ENCODE measurements around the gene PLK5. TPM values are rescaled to one million over a fixed set of nuclear protein-coding genes. Genes with fewer than 3 reads are reported as not detected.

PLK5 gene
- total RNA-seq, 4 donors from 2014 or later, result 0.15 TPM; not detected in 3

- Histone ChIP-seq H3K4me1 (no peaks in the 10 kb centered on the region), H3K36me3 (peaks cover 0 to 81% of the 10 kb centered on the region in 2 donors), H3K27me3 (no peaks in the 10 kb centered on the region), H3K9me3 (no peaks in the 10 kb centered on the region), H3K4me3 (no peak overlapping the region), H3K27ac (no peak overlapping the region)
- WGBS, 2 donors (ENCODE audit: low coverage in 1 of 2), result 88 to 100% methylated on average over 2 to 4 of the region's 20 CpGs
- ATAC-seq, result no peak
- TF ChIP-seq POLR2A (IDR thresholded peaks at IDR 0.05), result no peak
- TF ChIP-seq EP300 (IDR thresholded peaks at IDR 0.05), result no peak
- TF ChIP-seq POLR2AphosphoS5 (IDR thresholded peaks at IDR 0.05), result no peak
- TF ChIP-seq, protein P1, sequence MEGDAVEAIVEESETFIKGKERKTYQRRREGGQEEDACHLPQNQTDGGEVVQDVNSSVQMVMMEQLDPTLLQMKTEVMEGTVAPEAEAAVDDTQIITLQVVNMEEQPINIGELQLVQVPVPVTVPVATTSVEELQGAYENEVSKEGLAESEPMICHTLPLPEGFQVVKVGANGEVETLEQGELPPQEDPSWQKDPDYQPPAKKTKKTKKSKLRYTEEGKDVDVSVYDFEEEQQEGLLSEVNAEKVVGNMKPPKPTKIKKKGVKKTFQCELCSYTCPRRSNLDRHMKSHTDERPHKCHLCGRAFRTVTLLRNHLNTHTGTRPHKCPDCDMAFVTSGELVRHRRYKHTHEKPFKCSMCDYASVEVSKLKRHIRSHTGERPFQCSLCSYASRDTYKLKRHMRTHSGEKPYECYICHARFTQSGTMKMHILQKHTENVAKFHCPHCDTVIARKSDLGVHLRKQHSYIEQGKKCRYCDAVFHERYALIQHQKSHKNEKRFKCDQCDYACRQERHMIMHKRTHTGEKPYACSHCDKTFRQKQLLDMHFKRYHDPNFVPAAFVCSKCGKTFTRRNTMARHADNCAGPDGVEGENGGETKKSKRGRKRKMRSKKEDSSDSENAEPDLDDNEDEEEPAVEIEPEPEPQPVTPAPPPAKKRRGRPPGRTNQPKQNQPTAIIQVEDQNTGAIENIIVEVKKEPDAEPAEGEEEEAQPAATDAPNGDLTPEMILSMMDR (IDR thresholded peaks at IDR 0.05), result no peak
These were observed 55.3 kb downstream of the PLK5 start for GRCh38 chr19:1579222-1579621.

- H3K4me1 ChIP-seq, result no peaks in the 10 kb centered on the region
- peaks cover 0 to 89% of the 10 kb centered on the region in 2 donors for H3K36me3 ChIP-seq
- ATAC-seq, result no peak
- no peak for TF ChIP-seq EP300 (IDR thresholded peaks at IDR 0.05)
- TF ChIP-seq POLR2AphosphoS5 (IDR thresholded peaks at IDR 0.05), result no peak
- TF ChIP-seq, protein P1 (IDR thresholded peaks at IDR 0.05), result no peak
- TF ChIP-seq POLR2A (IDR thresholded peaks at IDR 0.05), result no peak
- 90 to 100% methylated on average over 1 to 4 of the region's 20 CpGs for WGBS, 2 donors (ENCODE audit: low coverage in 1 of 2)
- no peaks in the 10 kb centered on the region for H3K27me3 ChIP-seq
- H3K27ac ChIP-seq, result no peak overlapping the region
- H3K9me3 ChIP-seq, result no peaks in the 10 kb centered on the region
- H3K4me3 ChIP-seq, result no peak overlapping the region
These were observed 56.5 kb downstream of the PLK5 start for GRCh38 chr19:1580382-1580781.

GRCh38 chr19:1580957-1581356 lies 57.1 kb downstream of the PLK5 start:
- Histone ChIP-seq H3K27ac (no peak overlapping the region), H3K4me3 (no peak overlapping the region), H3K36me3 (peaks cover 0 to 89% of the 10 kb centered on the region in 2 donors), H3K4me1 (no peaks in the 10 kb centered on the region), H3K9me3 (no peaks in the 10 kb centered on the region), H3K27me3 (no peaks in the 10 kb centered on the region)
- 93% methylated on average over 3 of the region's 22 CpGs; no CpG with 5 or more reads in 1 of the 2 donors for WGBS, 2 donors (ENCODE audit: low coverage in 1 of 2)
- TF ChIP-seq EP300 (IDR thresholded peaks at IDR 0.05) (no peak), POLR2A (IDR thresholded peaks at IDR 0.05) (no peak), POLR2AphosphoS5 (IDR thresholded peaks at IDR 0.05) (no peak)
- TF ChIP-seq, protein P1 (IDR thresholded peaks at IDR 0.05), result no peak
- ATAC-seq, result no peak

DNA sequence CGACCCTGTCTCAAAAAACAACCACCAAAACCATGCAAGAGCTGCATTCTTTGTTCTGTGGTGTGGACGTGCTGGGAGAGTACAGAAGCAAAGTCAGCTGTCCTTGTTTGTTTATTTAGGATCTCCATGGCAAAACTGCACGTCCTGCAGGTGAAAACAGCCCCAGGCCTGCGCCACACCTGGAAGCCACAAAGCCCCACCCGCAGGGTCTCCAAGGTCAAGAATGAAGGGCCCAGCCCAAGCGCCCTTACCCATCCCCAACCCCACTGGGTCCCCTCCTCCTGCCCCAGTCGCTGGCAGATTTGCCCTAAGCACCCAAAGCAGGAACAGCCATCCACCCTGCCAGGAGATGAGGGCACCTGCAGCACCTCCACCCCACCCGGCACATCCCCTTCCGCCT lies 58.3 kb downstream of the PLK5 start:
- no peak for ATAC-seq
- H3K9me3 ChIP-seq, result no peaks in the 10 kb centered on the region
- no CpG with 5 or more reads among the region's 9 CpGs for WGBS, 2 donors (ENCODE audit: low coverage in 1 of 2)
- H3K4me3 ChIP-seq, result no peak overlapping the region
- TF ChIP-seq, protein P1 (IDR thresholded peaks at IDR 0.05), result no peak
- TF ChIP-seq EP300 (IDR thresholded peaks at IDR 0.05) (no peak), POLR2AphosphoS5 (IDR thresholded peaks at IDR 0.05) (no peak), POLR2A (IDR thresholded peaks at IDR 0.05) (no peak)
- H3K27me3 ChIP-seq, result no peaks in the 10 kb centered on the region
- H3K4me1 ChIP-seq, result no peaks in the 10 kb centered on the region
- no peak overlapping the region for H3K27ac ChIP-seq
- H3K36me3 ChIP-seq, result peaks cover 0 to 76% of the 10 kb centered on the region in 2 donors

DNA sequence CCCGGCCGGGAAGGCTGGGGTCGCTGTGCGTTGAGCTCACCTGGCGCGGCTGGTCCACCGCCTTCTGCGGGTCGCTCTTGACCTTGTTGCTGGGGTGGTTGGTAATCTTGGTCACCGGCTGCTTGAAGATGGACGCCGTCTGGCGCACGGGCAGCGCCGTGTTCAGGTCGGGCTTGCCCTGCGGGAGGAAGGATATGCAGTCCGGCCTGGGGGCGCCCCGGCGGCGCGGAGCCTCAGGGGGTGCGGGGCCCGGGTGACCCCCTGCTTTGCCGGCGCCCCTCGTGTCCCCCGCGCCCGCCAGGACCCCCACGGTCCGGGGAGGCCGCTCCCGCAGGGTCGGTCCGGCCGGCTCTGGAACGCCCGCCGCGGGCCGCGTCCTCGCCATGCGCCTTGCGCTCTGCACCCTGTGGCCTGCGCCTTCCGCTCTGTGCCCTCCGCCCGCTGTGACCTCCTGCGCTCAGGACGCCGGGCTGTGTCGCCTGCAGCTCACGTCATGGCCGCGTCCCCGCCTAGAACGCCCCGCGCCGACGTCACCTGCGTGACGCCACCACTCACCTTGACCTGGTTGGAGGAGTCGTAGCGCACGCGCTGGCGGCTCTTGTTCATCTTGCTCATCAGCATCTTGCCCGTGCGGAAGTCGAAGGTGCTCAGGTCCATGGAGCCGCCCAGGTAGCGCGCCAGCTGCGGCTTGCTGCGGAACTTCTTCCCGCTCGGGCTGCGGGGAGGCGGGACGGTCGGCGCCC lies 60.8 kb downstream of the PLK5 start:
- TF ChIP-seq, protein P1 (IDR thresholded peaks at IDR 0.05), result no peak
- TF ChIP-seq POLR2A (IDR thresholded peaks at IDR 0.05), result no peak
- no peak for TF ChIP-seq POLR2AphosphoS5 (IDR thresholded peaks at IDR 0.05)
- TF ChIP-seq EP300 (IDR thresholded peaks at IDR 0.05), result no peak
- peaks cover 0 to 53% of the 10 kb centered on the region in 2 donors for H3K36me3 ChIP-seq
- WGBS, 2 donors (ENCODE audit: low coverage in 1 of 2), result 87% methylated on average over 3 of the region's 87 CpGs; no CpG with 5 or more reads in 1 of the 2 donors

More for the DNA sequence above, 60.8 kb downstream of the PLK5 start:
- Histone ChIP-seq H3K9me3 (no peaks in the 10 kb centered on the region), H3K4me1 (peaks cover 0 to 2% (median 0%) of the 10 kb centered on the region in 3 donors), H3K4me3 (no peak overlapping the region), H3K27ac (no peak overlapping the region), H3K27me3 (no peaks in the 10 kb centered on the region)
- no peak for ATAC-seq

All from gastroesophageal sphincter (tissue), 4 donors.